ENCODE measurements around the gene AQR.
"Not testable (repeated sequence)": the region's sequence is repeated elsewhere in the genome, so short reads cannot be mapped to it uniquely, and the experiment has no call there.

AQR gene

GRCh38 chr15:34943264-34943663 lies 26.3 kb downstream of the AQR start:
- H3K4me1 ChIP-seq (ENCODE audit: insufficient read depth, low read length); H3K27me3 ChIP-seq (ENCODE audit: insufficient read depth, low read length); H3K4me3 ChIP-seq (ENCODE audit: low read length); H3K9me3 ChIP-seq (ENCODE audit: low read length); H2AFZ ChIP-seq (ENCODE audit: low read depth, low read length): not testable (repeated sequence)
- H3K36me3 ChIP-seq (ENCODE audit: insufficient read depth, low read length): peaks cover 63% of the 10 kb centered on the region

DNA sequence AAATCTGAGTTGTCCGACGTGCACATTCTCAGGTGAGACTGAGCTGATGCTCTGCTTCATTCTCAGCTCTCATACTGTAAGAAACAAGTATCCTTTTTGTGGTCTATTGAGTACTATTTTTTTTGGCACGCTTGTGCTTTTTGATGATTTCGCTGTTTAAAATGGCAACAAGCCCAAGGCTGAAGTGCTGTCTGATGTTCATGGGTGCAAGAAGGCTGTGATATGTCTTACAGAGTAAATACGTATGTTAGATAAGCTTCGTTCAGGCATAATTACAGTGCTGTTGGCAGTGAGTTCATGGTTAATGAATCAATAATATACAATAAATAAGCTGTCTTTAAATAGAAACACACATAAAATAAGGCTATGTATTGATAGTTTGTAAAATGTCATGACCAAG lies 27.2 kb downstream of the AQR start:
- Histone ChIP-seq H2AFZ (ENCODE audit: low read depth, low read length) (no peak overlapping the region), H3K36me3 (ENCODE audit: insufficient read depth, low read length) (peaks cover 60% of the 10 kb centered on the region), H3K27me3 (ENCODE audit: insufficient read depth, low read length) (no peaks in the 10 kb centered on the region), H3K9me3 (ENCODE audit: low read length) (no peaks in the 10 kb centered on the region), H3K4me3 (ENCODE audit: low read length) (no peak overlapping the region), H3K4me1 (ENCODE audit: insufficient read depth, low read length) (no peaks in the 10 kb centered on the region)

GRCh38 chr15:34941831-34942230 lies 27.7 kb downstream of the AQR start:
- no peaks in the 10 kb centered on the region for H3K27me3 ChIP-seq (ENCODE audit: insufficient read depth, low read length)
- H3K4me3 ChIP-seq (ENCODE audit: low read length): no peak overlapping the region
- H2AFZ ChIP-seq (ENCODE audit: low read depth, low read length): no peak overlapping the region
- no peaks in the 10 kb centered on the region for H3K9me3 ChIP-seq (ENCODE audit: low read length)
- peaks cover 62% of the 10 kb centered on the region for H3K36me3 ChIP-seq (ENCODE audit: insufficient read depth, low read length)
- H3K4me1 ChIP-seq (ENCODE audit: insufficient read depth, low read length): no peaks in the 10 kb centered on the region

DNA sequence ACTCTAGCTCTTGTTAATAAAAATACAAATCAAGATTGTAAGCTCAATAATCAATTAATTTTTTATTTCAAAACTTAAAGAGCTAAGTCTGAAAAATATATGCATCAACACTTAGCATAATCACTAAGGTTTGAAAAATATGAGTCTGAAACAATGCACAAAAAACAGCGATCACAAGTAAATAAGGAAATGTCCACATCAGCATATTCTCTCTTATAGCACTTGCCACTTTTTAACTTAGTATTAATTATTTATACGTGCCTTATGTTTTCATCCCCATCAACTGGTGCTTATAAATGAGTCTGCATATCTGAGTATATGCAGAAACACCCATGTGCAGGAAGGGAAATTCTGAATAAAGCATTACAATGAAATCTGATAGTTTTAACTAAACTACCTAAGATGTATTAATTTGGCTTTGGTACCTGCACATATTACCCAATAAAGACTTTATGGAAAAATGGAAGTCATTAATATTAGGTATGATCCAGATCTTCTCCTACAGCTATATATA lies 28.3 kb downstream of the AQR start:
- Histone ChIP-seq H3K9me3 (ENCODE audit: low read length) (no peaks in the 10 kb centered on the region), H3K27me3 (ENCODE audit: insufficient read depth, low read length) (no peaks in the 10 kb centered on the region), H2AFZ (ENCODE audit: low read depth, low read length) (no peak overlapping the region), H3K4me1 (ENCODE audit: insufficient read depth, low read length) (no peaks in the 10 kb centered on the region), H3K4me3 (ENCODE audit: low read length) (no peak overlapping the region), H3K36me3 (ENCODE audit: insufficient read depth, low read length) (peaks cover 66% of the 10 kb centered on the region)

GRCh38 chr15:34933432-34933975 lies 36.0 kb downstream of the AQR start:
- H2AFZ ChIP-seq (ENCODE audit: low read depth, low read length): no peak overlapping the region
- peaks cover 10% of the 10 kb centered on the region for H3K9me3 ChIP-seq (ENCODE audit: low read length)
- H3K36me3 ChIP-seq (ENCODE audit: insufficient read depth, low read length): peaks cover 72% of the 10 kb centered on the region
- H3K27me3 ChIP-seq (ENCODE audit: insufficient read depth, low read length): no peaks in the 10 kb centered on the region
- no peaks in the 10 kb centered on the region for H3K4me1 ChIP-seq (ENCODE audit: insufficient read depth, low read length)
- H3K4me3 ChIP-seq (ENCODE audit: low read length): no peak overlapping the region

DNA sequence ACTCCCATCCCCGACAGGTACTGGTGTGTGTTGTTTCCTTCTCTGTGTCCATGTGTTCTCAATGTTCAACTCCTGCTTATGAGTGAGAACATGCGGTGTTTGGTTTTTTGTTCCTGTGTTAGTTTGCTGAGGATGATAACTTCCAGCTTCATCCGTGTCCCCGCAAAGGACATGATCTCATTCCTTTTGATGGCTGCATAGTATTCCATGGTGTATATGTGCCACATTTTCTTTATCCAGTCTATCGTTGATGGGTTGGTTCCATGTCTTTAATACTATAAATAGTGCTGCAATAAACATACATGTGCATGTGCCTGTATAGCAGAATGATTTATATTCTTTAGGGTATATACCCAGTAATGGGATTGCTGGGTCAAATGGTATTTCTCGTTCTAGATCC lies 41.2 kb downstream of the AQR start:
- peaks cover 62% of the 10 kb centered on the region for H3K36me3 ChIP-seq (ENCODE audit: insufficient read depth, low read length)

DNA sequence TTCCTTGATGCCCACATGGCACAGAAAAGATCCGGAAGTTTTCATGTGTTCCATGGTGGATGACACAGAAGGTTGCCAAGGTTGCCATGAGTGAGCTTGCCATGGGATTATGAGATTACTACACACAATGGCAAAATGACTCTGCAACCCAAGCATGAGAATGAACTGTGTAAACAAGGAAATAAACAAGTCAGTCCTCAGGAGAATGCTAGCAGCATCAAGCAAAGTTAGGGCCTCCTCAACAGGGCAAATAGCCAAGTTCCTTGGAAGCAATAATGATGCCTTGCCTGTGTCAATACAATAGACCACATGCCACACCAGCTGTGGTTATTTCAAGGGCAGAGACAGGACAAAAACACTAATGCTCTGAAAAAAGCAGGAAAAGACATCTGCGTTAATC lies 41.8 kb downstream of the AQR start:
- no peaks in the 10 kb centered on the region for H3K27me3 ChIP-seq (ENCODE audit: insufficient read depth, low read length)
- H3K4me3 ChIP-seq (ENCODE audit: low read length): no peak overlapping the region
- no peaks in the 10 kb centered on the region for H3K4me1 ChIP-seq (ENCODE audit: insufficient read depth, low read length)
- H2AFZ ChIP-seq (ENCODE audit: low read depth, low read length): no peak overlapping the region
- H3K9me3 ChIP-seq (ENCODE audit: low read length): peaks cover 14% of the 10 kb centered on the region
- H3K36me3 ChIP-seq (ENCODE audit: insufficient read depth, low read length): peaks cover 60% of the 10 kb centered on the region

More for the DNA sequence above, 41.2 kb downstream of the AQR start:
- H2AFZ ChIP-seq (ENCODE audit: low read depth, low read length); H3K4me3 ChIP-seq (ENCODE audit: low read length); H3K27me3 ChIP-seq (ENCODE audit: insufficient read depth, low read length); H3K4me1 ChIP-seq (ENCODE audit: insufficient read depth, low read length): not testable (repeated sequence)
- H3K9me3 ChIP-seq (ENCODE audit: low read length): peaks cover 14% of the 10 kb centered on the region

- Histone ChIP-seq H3K4me1 (ENCODE audit: insufficient read depth, low read length) (no peaks in the 10 kb centered on the region), H3K9me3 (ENCODE audit: low read length) (no peaks in the 10 kb centered on the region), H3K36me3 (ENCODE audit: insufficient read depth, low read length) (peaks cover 71% of the 10 kb centered on the region), H3K4me3 (ENCODE audit: low read length) (no peak overlapping the region), H2AFZ (ENCODE audit: low read depth, low read length) (no peak overlapping the region), H3K27me3 (ENCODE audit: insufficient read depth, low read length) (no peaks in the 10 kb centered on the region)
Observed at GRCh38 chr15:34914317-34914716, 55.2 kb downstream of the AQR start.

- Histone ChIP-seq H2AFZ (ENCODE audit: low read depth, low read length) (no peak overlapping the region), H3K4me1 (ENCODE audit: insufficient read depth, low read length) (no peaks in the 10 kb centered on the region), H3K36me3 (ENCODE audit: insufficient read depth, low read length) (peaks cover 62% of the 10 kb centered on the region), H3K4me3 (ENCODE audit: low read length) (no peak overlapping the region), H3K9me3 (ENCODE audit: low read length) (no peaks in the 10 kb centered on the region), H3K27me3 (ENCODE audit: insufficient read depth, low read length) (no peaks in the 10 kb centered on the region)
Observed at GRCh38 chr15:34905047-34905446, 64.5 kb downstream of the AQR start.

DNA sequence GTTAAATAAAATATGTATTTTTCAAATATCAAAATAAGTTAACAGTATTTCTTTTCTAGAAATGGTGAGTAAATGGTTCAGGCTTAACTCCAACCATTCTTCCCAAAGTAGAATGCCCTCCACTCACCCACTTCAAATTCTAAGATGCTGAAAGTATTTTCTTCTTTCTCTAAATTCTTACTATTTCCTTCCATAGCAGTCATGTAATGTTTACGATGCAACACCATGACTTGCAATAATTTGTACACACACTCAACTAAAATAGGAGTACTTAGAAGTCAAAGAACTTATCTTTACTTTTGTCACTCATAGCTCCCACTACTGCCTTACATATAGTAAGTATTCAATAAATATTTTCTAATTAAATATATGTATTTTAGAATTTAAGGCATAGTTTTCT lies 65.0 kb downstream of the AQR start:
- no peaks in the 10 kb centered on the region for H3K4me1 ChIP-seq (ENCODE audit: insufficient read depth, low read length)
- H3K9me3 ChIP-seq (ENCODE audit: low read length): no peaks in the 10 kb centered on the region
- H2AFZ ChIP-seq (ENCODE audit: low read depth, low read length): no peak overlapping the region
- no peaks in the 10 kb centered on the region for H3K27me3 ChIP-seq (ENCODE audit: insufficient read depth, low read length)
- no peak overlapping the region for H3K4me3 ChIP-seq (ENCODE audit: low read length)
- peaks cover 63% of the 10 kb centered on the region for H3K36me3 ChIP-seq (ENCODE audit: insufficient read depth, low read length)

DNA sequence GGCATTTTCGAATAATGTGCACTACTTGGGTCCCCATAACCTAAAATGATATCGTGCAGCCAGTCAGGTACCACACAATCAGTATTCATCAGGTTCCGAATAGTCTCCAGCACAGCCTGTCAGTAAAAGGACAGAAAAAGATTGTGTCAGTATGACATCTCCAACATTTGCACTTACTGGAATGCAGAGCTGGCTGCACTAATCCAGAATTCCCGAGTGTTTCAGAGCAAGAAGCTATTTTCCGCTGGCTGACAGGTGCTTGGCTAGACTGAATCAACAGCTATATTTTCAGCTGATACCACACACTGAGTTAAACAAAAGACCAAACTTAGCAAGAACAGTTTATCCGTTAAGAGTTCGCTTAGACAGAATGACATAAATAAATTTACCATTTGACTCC lies 68.8 kb downstream of the AQR start:
- H3K9me3 ChIP-seq (ENCODE audit: low read length): no peaks in the 10 kb centered on the region
- H3K4me3 ChIP-seq (ENCODE audit: low read length): no peak overlapping the region
- no peaks in the 10 kb centered on the region for H3K4me1 ChIP-seq (ENCODE audit: insufficient read depth, low read length)
- H3K36me3 ChIP-seq (ENCODE audit: insufficient read depth, low read length): peaks cover 61% of the 10 kb centered on the region
- H2AFZ ChIP-seq (ENCODE audit: low read depth, low read length): no peak overlapping the region
- no peaks in the 10 kb centered on the region for H3K27me3 ChIP-seq (ENCODE audit: insufficient read depth, low read length)

- Histone ChIP-seq H3K4me1 (ENCODE audit: insufficient read depth, low read length) (no peaks in the 10 kb centered on the region), H3K9me3 (ENCODE audit: low read length) (peaks cover 10% of the 10 kb centered on the region), H3K36me3 (ENCODE audit: insufficient read depth, low read length) (peaks cover 64% of the 10 kb centered on the region), H3K27me3 (ENCODE audit: insufficient read depth, low read length) (no peaks in the 10 kb centered on the region), H2AFZ (ENCODE audit: low read depth, low read length) (no peak overlapping the region), H3K4me3 (ENCODE audit: low read length) (no peak overlapping the region)
Observed at GRCh38 chr15:34896183-34896582, 73.4 kb downstream of the AQR start.

GRCh38 chr15:34893967-34894366 lies 75.6 kb downstream of the AQR start:
- Histone ChIP-seq H3K4me3 (ENCODE audit: low read length) (no peak overlapping the region), H2AFZ (ENCODE audit: low read depth, low read length) (no peak overlapping the region), H3K27me3 (ENCODE audit: insufficient read depth, low read length) (no peaks in the 10 kb centered on the region), H3K36me3 (ENCODE audit: insufficient read depth, low read length) (peaks cover 63% of the 10 kb centered on the region), H3K4me1 (ENCODE audit: insufficient read depth, low read length) (no peaks in the 10 kb centered on the region), H3K9me3 (ENCODE audit: low read length) (peaks cover 10% of the 10 kb centered on the region)

DNA sequence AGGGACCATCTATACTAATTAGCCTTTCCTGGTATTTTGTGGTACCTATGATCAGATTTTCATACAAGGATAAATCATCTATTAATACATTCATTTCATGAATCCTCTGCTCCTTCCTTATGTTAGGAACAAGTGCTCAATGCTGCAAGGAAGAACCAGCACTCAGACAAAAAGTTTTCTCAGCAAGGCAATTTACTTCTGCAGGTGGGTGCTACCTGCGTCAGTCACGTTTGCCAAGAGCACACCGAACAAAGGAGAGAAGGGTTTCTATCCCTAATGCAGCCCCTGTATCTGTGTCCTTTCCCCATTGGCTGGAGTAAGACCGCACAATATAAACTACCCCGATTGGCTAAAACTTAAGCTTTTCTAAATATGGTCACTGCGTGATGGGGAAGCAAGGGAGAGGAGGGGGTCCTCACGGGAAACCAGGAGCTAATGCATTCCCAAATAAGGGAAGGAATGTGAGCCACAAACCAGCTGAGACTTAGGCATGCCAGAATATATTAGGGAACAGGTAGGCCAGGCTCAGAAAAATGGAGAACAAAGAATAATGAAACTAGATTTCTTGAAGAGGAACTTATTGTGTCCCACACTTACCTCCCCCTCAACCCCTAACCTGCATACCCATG lies 76.5 kb downstream of the AQR start:
- Histone ChIP-seq H3K36me3 (ENCODE audit: insufficient read depth, low read length) (peaks cover 67% of the 10 kb centered on the region), H3K9me3 (ENCODE audit: low read length) (peaks cover 10% of the 10 kb centered on the region), H3K4me1 (ENCODE audit: insufficient read depth, low read length) (no peaks in the 10 kb centered on the region), H3K4me3 (ENCODE audit: low read length) (no peak overlapping the region), H3K27me3 (ENCODE audit: insufficient read depth, low read length) (no peaks in the 10 kb centered on the region), H2AFZ (ENCODE audit: low read depth, low read length) (no peak overlapping the region)
